ENCODE results near the gene SETD1A.
A peak's percentile ranks its signal among the peaks of the same experiment; 100 is the strongest.

SETD1A gene

DNA sequence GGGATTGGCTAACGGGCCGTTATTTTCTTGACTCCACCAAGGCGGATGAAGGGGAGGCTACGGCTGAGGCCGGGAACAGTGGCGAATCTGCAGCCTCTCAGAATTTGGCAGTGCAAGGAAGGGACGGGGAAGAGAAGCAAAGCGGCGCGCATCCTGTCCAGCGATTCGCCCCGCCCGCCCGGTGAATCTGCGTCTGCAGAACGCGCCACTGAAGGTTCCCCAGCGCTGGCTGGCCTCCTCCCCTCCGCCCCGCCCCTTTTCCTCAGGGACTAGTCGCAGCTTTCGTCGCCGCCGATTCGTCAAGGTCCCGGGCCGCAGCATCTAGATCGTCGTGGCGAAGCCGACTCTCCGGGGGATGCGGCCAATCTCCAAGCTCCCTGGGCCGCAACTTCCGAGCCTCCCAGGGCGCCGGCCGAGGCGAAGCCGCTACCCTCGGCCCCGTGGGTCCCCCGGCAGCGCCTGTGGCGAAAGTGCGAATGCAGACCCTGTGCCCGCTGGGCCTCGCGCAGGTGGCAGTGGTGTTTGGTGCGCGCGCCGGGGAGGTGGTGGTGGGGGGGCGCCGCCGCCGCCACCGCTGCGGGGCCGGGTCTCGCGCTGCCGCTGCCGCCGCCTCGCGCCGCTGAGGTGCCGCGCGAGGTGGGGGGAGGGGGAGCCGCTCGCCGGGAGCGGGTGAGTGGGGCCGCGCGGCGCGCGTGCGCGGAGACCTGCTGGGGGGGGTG lies at the start of gene SETD1A:
SETD1A (plus strand) TSS at position 299 of the 719 bp plus-strand sequence. CDS start 978 bp downstream, outside the sequence.
- peak; percentile 99 for DNase-seq

DNA sequence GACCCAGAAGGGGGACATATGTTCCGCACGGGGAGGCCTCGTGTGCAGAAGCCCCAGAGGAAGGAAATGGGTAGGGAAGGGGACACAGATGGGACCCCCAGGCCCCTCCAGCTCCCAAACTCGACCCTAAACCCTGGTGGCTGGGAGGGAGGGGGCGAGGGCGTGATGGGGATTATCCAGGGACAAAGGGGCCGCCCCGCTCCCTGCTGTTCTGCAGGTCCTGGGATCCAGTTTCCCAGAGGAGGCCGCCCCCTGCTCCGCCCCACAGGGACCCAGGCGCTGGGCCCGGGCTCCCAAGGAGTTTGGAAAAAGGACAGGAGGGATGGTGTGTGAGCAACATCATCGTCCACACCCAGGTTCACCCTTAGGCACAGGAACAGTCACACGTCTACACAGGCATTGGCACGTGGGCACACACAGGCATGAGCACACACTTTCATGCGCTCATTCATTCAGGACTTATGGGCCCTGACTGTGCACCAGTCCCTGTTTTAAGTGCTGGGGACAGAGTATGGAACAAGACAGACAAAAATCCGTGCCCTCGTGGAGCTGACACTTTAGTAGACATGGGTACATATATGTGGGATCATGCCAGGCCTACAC lies 47.0 kb upstream of the SETD1A start:
- no peak for DNase-seq

DNA sequence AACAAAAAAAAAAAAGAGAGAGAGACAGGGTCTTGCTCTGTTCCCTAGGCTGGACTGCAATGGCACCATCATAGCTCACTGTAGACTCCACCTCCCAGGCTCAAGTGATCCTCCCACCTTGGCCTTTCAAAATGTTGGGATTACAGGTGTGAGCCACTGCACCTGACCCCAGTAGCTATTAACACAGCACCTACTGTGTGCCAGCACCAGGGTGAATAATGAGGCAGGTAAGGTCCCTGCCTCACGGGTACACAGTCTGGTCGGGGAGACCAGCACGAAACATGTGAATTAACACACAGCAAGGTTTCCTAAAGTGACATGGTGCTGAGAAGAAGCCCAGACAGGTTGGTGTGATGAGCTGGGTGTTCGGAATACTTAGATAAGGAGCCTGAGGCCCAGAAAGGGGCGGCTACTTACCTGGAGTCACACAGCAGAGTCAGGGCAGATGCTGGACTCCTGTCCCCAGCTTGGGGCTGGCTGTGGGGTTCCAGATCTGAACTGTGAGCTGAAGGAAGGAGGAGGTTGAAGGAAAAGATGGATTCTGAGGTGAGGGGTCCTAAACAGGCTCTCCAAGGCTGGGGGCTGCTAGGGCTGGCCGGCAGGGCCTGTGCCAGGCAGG lies 44.7 kb upstream of the SETD1A start:
- DNase-seq = no peak

DNA sequence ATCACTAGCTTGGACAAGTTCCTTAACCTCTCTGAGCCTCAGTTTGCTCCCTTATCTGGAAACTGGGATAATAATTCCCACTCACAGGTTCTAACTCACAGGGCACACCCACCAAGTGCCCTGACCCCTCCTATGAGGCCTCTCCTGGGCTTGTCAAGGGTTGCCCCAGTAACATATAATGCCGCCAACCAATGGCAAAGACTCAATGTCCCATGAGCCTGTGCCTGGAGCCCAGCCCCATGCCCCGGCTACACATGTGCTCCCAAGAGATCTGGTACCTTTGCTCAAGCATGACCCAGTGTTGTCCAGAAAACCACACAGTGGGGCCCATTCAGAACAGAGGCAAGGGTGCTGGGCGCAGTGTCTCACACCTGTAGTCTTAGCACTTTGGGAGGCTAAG lies 42.7 kb upstream of the SETD1A start:
- no peak for DNase-seq

DNA sequence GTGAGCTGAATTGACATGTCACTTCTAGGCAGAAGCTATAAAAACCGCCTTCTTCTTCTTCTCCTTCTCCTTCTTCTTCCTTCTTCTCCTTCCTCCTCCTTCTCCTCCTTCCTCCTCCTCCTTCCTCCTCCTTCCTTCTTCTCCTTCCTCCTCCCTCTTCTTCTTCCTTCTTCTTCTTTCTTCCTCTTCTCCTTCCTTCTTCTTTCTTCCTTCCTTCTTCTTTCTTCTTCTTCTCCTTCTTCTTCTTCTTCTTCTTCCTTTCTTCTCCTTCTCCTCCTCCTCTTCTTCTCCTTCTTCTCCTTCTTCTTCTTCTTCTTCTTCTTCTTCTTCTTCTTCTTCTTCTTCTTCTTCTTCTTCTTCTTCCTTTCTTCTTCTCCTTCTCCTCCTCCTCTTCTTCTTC lies 38.9 kb upstream of the SETD1A start:
- no peak for DNase-seq

DNA sequence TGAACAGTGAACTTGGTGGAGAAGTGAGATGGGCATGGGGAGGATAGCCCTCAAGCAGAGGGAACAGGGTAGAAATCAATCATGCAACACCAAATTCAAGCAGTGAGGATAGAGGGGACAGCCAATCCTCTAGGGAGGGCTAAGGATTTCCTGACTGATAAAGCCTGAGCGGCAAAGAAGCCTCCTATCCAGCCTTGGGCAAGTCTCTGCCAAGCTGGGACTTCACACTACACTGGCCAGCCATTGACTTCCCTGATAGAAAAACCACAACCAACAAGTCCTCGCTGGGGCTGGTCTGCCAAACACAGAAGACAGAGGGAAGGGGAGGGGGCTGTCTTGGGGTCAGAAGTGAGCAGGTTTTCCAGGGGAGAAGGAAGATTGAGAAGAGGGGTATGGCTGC lies 36.7 kb upstream of the SETD1A start:
- DNase-seq = no peak

DNA sequence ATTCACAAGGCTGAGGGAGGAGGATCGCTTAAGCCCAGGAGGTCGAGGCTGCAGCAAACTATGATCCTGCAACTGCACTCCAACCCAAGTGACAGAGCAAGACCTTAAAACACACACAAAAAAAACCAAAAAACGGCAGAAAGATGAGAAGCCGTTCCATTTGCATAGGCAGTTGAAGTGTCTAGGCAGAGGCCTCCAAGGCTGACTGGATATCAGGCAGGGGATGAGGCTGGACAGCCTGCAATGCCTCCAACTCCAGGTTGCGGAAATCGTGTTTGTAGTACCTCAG lies 36.2 kb upstream of the SETD1A start:
- DNase-seq = no peak

DNA sequence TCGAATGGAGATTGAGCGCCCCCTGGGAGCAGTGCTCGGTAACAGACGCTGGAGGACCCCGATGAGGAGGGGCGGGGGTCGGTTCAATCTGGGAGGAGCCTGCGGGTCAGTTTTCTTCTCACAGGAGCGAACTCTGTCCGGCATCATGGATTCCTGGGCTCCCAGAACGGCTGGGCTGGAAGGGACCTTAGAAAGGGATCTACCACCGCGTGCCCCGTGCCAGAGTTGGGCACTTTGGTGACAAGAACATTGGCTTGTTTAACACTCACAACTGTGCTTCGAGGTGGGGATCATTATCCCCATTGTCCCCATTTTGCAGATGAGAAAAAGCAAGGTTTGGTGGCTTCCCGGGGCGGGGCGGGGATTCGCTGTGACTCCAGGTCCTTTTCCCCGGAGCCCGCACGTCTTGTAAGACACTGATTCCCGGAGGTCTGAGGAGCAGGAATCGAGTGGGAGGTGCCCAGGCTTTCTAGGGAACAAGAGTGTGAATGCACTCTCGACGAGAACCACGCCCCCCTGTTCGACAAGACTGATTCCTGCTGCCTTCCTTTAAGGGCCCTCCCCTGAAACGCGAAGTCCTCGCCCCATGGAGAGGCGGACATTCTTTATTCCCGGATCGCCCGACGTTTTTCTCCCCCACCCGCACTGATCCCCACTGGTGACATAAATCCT lies 35.7 kb upstream of the SETD1A start:
- DNase-seq = peak; percentile 92

DNA sequence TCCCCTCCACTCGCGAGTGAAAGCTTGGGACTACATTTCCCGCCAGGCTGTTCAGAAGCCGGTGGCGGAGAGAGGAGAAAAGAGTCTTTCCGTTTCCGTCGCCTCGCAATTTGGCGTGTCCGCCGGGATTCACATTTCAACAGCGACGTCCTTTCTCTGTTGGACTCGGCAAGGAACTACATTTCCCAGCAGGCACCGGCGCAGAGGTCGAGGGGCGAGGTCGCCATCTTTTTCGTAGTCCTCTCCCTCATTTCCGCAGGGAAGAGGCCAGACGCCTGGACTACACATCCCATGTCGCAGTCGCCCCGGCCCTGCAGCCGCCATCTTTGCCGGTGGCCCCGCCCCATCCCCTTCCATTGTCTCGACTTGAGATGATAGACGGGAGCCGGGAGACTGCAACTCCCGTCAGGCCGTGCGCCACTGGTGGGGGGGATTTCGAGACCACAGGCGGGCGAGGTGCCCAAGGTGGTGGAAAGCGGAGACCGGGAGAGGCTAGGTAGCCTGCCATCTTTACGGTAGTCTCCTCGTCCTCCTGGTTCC lies 35.1 kb upstream of the SETD1A start:
- peak; percentile 98 for DNase-seq

DNA sequence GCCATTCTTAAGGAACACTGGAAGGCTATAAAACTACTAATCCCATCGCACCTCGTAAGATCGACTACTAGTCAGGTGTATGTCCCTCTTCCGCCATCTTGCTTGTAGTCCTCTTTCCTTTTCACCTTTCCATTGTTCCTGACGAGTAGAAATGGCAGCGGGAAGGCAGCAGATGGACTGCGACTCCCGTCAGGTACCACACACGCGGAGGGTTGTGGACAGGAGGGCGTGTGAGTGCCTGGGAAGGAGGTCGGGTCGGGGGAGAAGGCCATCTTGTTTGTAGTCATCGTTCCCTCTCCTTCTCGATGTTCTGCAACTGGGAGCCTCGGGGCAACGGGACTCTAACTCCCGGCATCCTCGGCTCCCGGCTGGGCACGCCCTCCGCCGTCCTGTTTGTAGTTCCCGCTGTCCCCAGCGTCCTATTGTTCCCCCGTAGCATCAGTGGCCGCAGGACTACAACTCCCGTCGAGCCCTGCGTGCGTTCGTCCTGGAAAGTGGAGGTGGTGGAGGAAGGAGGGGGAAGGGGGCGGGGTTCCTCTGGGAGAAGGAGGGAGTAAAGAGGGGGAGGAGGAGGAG lies 34.5 kb upstream of the SETD1A start:
- DNase-seq = peak; percentile 94

DNA sequence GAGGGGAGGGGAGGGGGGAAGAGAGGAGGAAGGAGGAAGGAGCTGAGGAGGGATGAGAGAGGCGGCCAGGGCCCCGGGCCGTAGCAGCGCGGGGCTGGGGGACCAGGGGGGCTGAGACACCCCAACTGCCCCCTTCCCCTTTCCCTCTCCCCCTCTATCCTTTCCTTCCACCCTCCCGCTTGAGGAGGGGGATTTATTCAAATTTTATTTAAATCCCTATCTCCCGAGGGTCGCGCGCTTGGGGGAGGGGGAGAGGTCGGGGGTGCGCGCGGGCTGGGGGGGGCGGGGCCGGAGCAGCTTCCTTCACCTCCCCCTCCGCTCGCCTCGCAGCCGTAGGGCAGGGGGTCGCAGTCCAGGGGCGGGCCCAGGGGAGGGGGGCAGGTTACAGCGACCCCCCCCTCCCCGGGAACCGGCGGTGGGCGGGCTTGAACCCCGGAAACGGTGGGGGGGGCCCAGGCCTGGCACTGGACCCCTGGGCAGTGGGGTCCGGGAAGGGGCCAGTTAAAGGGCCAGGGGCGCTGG lies 33.9 kb upstream of the SETD1A start, which contains the start of gene FBXL19:
FBXL19 (plus strand) TSS at position 19 of the 522 bp plus-strand sequence. CDS start 2,183 bp downstream, outside the sequence.
- DNase-seq = no peak

DNA sequence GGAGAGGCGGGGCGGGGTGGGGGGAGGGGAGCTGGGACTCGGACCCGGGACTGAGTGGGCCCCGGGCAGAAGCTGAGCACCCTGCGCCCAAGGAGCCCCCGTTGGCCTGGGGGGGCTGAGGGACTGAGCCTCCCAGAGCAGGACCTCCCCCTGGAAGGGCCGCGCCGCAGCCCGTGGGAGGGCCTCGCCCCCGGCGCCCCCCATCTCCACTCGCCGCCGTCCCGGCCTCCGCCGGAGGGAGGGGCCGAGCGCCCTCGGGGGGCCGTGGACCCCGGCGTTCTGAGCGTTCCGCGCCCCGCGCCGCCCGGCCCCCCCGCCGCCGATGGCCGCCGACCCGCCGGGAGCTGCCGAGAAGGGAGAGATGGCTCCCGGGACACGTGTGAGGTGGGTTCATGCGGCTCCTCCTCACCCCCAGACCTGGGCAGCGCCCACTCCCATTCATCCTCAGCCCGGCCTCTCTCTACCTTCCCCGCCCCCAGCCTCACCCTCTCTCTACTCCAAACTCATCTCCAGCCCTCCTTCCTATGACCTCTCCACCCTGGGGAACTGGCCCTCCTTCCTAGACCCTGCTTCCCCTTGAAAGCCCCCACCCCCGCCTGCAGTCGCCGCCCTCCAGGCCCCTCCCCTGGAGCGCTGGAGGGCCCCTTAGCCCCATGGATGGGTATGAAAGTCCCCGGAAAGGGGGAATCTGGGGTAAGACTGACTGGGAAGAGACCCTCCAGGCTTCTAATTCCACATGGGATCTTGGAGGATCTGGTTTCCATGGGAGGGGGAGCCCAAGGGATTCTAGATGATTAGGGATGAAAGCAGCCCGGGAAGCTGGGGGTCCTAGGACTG lies 33.3 kb upstream of the SETD1A start:
- DNase-seq = no peak

DNA sequence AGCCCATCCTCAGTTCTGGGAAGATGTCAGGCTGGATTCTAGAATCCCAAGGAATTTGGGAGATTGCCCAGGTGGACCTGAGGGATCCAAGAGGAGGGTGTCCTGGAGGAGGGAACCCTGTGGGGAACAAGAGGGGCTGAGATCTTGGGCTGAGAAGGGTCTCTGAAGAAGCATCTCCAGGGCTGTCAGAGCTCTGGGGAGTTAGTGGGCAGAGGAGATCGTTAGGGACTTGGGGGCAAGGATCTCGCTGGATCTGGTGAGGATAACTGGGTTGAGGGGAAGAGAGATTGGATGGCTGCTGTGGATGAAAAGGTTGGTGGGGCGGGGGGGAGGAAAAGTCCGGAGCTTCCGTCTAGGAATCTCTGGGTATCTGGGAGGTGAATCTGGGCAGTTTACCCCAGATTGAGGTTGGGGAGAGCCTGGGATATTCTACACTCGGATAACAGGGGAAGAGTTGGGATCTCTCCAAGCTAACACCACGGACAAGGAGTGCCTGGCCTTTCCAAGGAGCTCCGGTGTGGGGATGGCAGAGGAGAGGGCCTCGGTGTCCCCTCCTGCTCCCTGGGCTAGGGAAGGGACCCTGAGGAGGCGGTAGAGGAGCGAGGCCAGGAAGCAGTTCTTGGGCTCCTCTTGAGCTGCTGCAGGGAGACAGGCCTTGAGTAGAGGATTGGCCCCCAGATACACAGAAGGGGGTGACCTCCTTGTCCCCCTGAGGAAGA lies 32.5 kb upstream of the SETD1A start:
- no peak for DNase-seq

DNA sequence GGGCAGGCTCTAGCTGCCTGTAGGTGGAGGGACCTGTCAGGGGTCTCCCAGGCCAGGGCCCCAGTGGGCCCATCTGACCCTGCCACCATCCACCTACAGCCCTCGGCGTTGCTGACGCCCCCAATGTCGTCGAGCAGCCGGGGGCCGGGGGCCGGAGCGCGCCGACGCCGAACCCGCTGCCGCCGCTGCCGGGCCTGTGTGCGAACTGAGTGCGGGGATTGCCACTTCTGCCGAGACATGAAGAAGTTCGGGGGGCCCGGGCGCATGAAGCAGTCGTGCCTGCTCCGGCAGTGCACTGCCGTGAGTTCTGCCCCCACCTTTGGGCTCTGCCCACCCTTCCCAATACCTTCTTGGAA lies 31.9 kb upstream of the SETD1A start:
- DNase-seq = no peak

DNA sequence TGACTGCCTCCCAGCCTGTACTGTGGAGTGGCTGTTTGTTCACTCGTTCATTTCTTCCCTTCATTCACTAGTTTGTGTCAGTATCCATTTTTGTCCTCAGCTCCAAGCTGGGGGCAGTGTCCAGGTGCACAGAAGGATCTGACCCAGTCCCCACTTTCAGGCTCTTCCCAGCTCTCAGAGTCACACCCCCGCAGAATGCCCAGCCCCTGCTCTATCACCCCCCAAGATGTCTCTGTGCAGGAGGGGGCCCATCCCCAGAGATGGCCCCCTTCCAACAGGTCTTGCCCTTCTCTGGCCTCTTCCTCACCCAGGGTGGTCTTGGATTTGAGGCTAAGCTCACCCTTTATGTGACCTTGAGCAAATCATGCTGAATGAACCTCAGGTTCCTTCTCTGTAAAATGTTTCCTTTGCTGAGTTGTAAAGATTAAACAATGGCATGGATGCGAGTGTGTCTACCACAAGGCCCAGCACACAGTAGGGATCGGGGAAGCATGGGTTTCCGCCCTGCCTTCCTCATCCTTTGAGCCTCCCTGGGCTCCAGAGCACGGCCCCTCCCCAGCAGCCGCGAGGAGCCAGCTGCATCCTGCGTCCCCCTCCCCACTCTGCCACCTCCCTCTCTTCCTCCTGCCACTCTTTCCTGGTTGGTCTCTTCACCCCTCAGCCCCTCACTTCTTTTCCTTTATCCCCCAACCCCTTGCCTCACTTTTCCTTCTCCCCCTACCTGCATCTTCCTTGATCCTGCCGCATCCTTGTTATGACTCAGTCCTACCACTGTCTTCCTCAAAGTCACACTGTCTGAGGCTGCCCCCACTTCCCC lies 31.4 kb upstream of the SETD1A start:
- no peak for DNase-seq

DNA sequence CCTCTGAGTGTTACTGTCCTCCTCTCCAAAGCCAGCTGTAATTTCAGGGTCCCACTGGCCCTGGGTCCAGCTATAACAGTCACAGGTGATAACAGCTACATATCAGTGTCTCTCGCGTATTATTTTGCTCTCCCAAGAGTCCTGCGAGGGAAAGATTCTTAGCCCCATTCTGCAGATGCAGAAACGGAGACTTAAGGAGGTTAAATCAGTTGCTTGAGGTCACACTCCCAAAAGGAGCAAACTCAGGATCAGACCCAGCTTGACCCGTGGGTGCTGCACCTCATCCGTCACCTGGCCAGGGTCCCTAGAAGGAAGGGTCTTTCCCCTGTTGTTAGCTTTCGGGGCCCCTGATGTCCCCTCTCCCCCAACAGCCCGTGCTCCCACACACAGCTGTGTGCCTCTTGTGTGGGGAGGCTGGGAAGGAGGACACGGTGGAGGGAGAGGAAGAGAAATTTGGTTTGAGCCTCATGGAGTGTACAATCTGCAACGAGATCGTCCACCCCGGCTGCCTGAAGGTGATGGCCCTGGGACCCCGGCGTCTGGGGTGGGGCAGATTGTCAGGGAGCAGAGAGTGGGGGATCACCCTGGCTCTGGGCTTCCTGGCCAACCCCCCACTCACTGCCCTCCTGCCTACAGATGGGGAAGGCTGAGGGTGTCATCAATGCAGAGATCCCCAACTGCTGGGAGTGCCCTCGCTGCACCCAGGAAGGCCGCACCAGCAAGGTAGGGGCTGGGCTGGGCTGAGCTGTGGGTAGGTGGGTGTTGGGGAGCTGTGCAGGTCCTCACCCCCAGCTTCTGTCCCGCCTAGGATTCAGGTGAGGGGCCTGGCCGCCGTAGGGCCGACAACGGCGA lies 30.4 kb upstream of the SETD1A start:
- no peak for DNase-seq

DNA sequence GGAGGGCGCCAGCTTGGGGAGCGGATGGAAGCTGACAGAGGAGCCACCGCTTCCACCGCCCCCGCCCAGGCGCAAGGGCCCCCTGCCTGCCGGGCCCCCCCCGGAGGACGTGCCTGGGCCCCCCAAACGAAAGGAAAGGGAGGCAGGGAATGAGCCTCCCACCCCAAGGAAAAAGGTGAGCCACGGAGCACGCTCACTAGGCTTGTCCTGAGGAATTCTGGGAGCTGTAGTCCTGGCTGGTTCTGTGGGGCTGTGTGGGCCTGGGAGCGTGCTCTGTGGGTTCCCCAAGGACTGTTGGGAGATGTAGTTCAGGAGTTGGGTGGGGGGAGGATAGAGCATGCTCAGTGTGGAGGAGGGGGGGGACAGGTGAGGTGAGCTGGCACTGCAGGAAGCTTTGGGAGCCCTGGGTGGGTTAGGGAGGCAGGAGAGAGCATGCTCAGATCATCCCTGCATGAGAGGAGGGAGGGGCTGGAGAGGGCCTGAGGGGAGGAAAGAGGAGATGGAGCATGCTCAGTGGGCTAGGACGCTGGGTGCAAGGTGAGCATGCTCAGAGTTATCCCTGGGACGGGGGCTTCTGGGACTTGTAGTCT lies 29.7 kb upstream of the SETD1A start:
- DNase-seq = no peak

DNA sequence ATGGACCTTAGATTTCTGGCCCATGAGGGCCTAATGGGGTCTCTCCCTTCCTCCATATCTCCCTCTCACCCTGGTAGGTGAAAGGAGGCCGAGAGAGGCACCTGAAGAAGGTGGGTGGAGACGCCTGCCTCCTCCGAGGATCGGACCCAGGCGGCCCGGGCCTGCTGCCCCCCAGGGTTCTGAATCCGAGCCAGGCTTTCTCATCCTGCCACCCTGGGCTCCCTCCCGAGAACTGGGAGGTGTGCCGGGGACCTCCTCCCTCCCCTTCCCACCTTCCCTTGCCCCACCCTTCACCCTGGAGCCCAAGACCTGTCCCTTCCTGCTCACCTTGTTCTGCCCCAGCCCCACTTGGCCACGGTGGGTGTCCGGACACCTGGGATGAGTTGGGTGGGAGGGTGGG lies 29.2 kb upstream of the SETD1A start:
- DNase-seq = no peak

DNA sequence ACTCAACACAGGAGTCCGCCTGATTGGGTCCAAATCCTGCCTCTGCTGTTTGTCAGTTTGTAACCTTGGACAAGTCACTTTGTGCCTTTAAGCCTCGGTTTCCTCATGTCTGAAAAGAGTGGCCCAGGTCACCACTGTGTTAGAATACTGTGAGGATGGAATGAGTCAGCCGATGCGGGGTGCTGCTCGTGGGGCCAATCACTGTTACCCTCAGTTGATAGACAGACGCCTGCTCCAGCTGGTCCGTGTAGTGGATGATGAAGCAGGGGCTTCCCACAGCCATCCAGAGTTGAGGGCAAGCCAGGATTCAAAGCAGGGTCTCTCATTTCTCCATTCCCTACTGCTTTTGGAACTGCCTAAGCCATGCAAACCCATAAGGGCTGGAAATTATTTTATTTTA lies 28.4 kb upstream of the SETD1A start:
- DNase-seq = no peak

Data from activated CD8-positive, alpha-beta memory T cell treated with anti-CD3 and anti-CD28 coated beads, Interleukin-2, amount 50 U/mL, for 48 hours (primary cell).